Ovary (tissue), 9 donors: ENCODE data around the gene CARD9. TPM values are rescaled to one million over a fixed set of nuclear protein-coding genes. Genes with fewer than 3 reads are reported as not detected.

Source experiments
- DNase-seq, 5 donors: peaks; one replicate each; pipeline ENCODE4 v3.0.0-alpha.2; 2019 to 2020
- H3K27ac ChIP-seq, 2 donors: fragments of 200-600 bp; one replicate each; pipeline versions ENCODE4 v1.5.1 to v1.8.0; 2019 to 2022
- H3K27me3 ChIP-seq: fragments of 200-600 bp; one replicate; pipeline ENCODE4 v1.8.0; 2022
- H3K36me3 ChIP-seq: fragments of 200-600 bp; sonication (generic); one replicate; pipeline ENCODE4 v1.5.1; 2019
- H3K4me1 ChIP-seq: one replicate; pipeline ENCODE4 v1.8.1; 2013; ENCODE audit warnings: mild to moderate bottlenecking, moderate library complexity; ENCODE audit not compliant: insufficient read depth
- H3K4me3 ChIP-seq: fragments of 200-600 bp; sonication (generic); one replicate; pipeline ENCODE4 v1.5.1; 2017
- H3K9me3 ChIP-seq, 2 donors: fragments of 200-600 bp in 1 of 2; sonication (generic) in 1 of 2; one replicate each; pipeline versions ENCODE4 v1.5.1 to v1.8.1; 2013 to 2019; ENCODE audit warnings: mild to moderate bottlenecking in 1 of 2, moderate library complexity in 1 of 2
- EP300 ChIP-seq: sonication (generic); formaldehyde crosslinking; IDR thresholded peaks from one replicate; pipeline ENCODE4 v1.6.1; 2017; ENCODE audit warnings: antibody characterized with exemption
- POLR2A ChIP-seq: fragments of 450-650 bp; IDR thresholded peaks from one replicate; pipeline ENCODE4 v1.6.1; 2017; ENCODE audit warnings: antibody characterized with exemption, mild to moderate bottlenecking, moderate library complexity
- WGBS, 3 donors: extraction: QIAGEN DNeasy Blood & Tissue Kit in 1 of 3; methylation state at CpG; one replicate each; pipeline versions ENCODE4 v1.1.5 to v1.1.7; 2013 to 2017; 5-methylcytosine and 5-hydroxymethylcytosine counted together
- intact Hi-C, 4 donors: fragments of 100-400 bp; cut with DNase I; formaldehyde crosslinking; loops; one replicate each; pipeline versions ENCODE4 v1.11.0 to v1.15.1; 2022 to 2023
- polyA plus RNA-seq, 2 donors: library from polyadenylated mRNA; stranded (reverse); fragments of 200-250 nt in 1 of 2; fragments of 350-450 nt in 1 of 2; fragmentation: Illumina TruSeq in 1 of 2; extraction: RNeasy Lipid Tissue Mini Kit (QIAGEN cat#74804) in 1 of 2; gene quantifications; one replicate each; pipeline ENCODE4 v1.2.3, GENCODE V29; 2013 to 2014
- total RNA-seq, 7 donors: library from RNA; depleted of rRNA in 2 of 7; stranded (reverse); fragments of >200 nt in 2 of 7; fragmentation: NEBNext Ultra II Directional in 3 of 7; extraction: Animal tissue kit (Norgen Biotek cat#: 25700) in 3 of 7; gene quantifications; one replicate each; pipeline versions ENCODE4 v1.1.0 to v1.2.4, GENCODE V29; 2016 to 2023
- TF ChIP-seq, protein P1 (sequence below), 3 donors: fragments of 450-650 bp in 2 of 3; fragments of 200-600 bp in 1 of 3; IDR thresholded peaks; one replicate each; pipeline versions ENCODE4 v1.5.1 to v1.8.0; 2016 to 2022; ENCODE audit warnings: antibody characterized with exemption in 3 of 3, mild to moderate bottlenecking in 1 of 3
- donor health status: DM: no; HTN: no; CAD: no; lungs with moderate emphysema.
- donor health status: DM: no; HTN: no; CAD: no.
- donor health status: Bipolar disorder and iron deficiency.
- donor health status: DM: yes; HTN: yes; CAD: no.
- donor health status: DM: no; HTN: no; CAD: no.
- donor health status: DM: yes; HTN: yes; CAD: no.

The CARD9 gene
- total and polyA plus RNA-seq, 9 donors = 0.48 to 3.5 (median 1.1) TPM; not detected in 1

DNA sequence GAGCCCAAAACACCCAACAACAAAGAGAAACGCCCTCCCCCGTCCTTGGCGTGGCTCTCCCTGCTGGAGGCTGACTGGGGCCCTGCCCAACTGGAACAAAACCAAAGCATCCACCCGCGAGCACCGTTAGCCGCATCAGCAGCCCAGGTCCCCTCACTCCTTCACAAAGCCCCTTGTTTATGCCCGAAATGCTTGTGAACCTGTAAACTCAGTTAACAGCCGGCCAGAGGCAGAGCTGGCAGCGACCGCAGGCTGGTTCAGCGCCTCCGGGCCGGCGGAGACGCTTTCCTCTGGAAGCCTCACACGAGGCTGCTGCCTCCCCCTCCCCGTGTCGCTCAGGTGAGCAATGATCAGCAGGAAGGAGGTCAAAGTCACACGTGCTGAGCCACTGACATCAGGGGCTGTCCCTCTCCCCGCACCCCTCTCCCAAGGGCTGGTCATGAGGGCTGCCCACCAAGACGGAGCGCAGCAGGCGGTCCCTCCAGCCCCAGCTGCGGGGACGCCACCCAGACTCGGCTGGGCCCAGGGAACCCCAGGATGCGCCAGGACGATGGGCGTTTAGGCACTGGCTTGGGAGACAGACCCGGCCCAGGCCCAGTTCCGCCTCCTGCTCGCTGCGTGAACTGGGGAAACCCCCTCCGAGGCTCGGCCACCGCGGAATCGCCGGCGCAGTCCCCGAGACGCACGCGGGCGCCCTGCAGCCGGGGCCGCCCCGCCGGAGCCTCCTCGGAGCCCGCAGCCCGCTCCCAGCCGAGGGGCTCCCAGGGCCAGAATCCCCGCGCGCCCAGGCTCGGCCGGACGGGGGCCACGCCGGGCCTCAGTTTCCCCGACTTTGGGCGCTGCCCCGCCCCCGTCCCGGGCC is 25.9 kb upstream of the CARD9 start:
- peak overlapping the region; percentile 89 for H3K4me3 ChIP-seq
- H3K36me3 ChIP-seq = no peaks in the 10 kb centered on the region
- no peaks in the 10 kb centered on the region for H3K9me3 ChIP-seq
- TF ChIP-seq EP300 = no peak
- TF ChIP-seq POLR2A = no peak
- TF ChIP-seq, protein P1, sequence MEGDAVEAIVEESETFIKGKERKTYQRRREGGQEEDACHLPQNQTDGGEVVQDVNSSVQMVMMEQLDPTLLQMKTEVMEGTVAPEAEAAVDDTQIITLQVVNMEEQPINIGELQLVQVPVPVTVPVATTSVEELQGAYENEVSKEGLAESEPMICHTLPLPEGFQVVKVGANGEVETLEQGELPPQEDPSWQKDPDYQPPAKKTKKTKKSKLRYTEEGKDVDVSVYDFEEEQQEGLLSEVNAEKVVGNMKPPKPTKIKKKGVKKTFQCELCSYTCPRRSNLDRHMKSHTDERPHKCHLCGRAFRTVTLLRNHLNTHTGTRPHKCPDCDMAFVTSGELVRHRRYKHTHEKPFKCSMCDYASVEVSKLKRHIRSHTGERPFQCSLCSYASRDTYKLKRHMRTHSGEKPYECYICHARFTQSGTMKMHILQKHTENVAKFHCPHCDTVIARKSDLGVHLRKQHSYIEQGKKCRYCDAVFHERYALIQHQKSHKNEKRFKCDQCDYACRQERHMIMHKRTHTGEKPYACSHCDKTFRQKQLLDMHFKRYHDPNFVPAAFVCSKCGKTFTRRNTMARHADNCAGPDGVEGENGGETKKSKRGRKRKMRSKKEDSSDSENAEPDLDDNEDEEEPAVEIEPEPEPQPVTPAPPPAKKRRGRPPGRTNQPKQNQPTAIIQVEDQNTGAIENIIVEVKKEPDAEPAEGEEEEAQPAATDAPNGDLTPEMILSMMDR (IDR thresholded peaks at IDR 0.05) = no peak
- H3K4me1 ChIP-seq = peaks cover 13% of the 10 kb centered on the region
- 0 to 1% (median 0%) methylated on average over 31 to 67 of the region's 67 CpGs for WGBS, 3 donors
- intact Hi-C loops = loop anchor here in 2 of 4 donors (2.0 to 5.0 kb wide), 2 partner anchors 87 to 89 kb away; no protein-coding TSS in a partner anchor
- DNase-seq = peak in 2 of 5 donors; percentile 29 to 43
- no peak overlapping the region for H3K27ac ChIP-seq
- H3K27me3 ChIP-seq = no peaks in the 10 kb centered on the region

DNA sequence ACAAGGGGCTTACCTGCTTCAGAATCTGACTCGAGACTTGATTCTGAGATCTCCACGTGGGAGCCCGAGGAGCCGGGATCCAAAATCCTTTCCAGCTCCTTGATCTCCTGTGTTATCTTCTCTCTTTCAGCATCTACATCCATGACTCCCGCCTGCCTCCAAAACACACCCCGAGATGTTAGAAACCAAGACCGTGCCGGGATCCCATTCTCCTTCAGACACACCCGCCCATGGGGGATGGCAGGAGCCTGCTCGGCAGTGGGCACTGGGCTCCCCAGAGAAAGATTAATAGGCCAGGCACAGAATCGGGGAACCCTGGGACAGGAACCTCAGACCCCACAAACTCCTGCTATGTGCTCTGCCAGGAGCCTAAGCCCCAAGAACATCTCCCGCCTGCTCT is 24.8 kb upstream of the CARD9 start:
- H3K27ac ChIP-seq = no peak overlapping the region
- no peaks in the 10 kb centered on the region for H3K9me3 ChIP-seq
- WGBS, 3 donors = 88 to 90% (median 89%) methylated on average over 12 of the region's 12 CpGs
- intact Hi-C loops = no loop called here
- H3K4me1 ChIP-seq = peaks cover 13% of the 10 kb centered on the region
- no peaks in the 10 kb centered on the region for H3K36me3 ChIP-seq
- DNase-seq = no peak
- TF ChIP-seq, protein P1 (IDR thresholded peaks at IDR 0.05) = no peak
- TF ChIP-seq EP300 (no peak), POLR2A (no peak)
- H3K27me3 ChIP-seq = no peaks in the 10 kb centered on the region
- H3K4me3 ChIP-seq = no peak overlapping the region

DNA sequence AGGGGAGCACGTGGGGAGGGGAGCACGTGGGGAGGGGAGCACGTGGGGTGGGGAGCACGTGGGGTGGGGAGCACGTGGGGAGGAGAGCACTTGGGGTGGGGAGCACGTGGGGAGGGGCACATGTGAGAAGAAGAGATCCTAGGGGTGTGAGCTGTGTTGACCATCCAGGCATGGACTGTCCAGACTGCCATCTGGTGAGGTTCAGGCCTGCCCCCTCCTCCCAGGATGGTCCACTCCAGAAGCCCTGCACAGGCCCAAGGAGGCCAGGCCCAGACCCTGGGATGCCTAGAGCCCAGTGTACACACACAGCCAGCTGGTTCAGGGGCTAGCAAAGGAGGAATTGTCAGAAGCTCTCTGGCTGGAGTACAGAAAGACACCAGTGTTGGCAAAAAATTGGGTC is 24.2 kb upstream of the CARD9 start:
- intact Hi-C loops = no loop called here

DNA sequence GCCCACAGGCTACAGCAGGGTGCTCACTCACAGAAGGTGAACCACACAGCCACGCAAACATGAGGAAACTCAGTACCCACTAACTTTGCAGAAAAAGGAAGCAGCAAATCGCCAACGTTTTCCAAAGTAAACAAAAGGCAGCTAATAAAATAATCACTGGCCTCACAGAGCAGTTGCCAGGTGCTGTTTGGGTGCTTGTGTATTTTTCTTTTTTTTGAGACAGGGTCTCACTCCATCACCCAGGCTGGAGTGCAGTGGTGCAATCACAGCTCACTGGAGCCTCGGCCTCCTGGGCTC is 22.7 kb upstream of the CARD9 start:
- no peaks in the 10 kb centered on the region for H3K9me3 ChIP-seq
- no peak for DNase-seq
- 79 to 85% (median 83%) methylated on average over 4 of the region's 4 CpGs for WGBS, 3 donors
- peaks cover 13% of the 10 kb centered on the region for H3K4me1 ChIP-seq
- no peak overlapping the region for H3K4me3 ChIP-seq
- no peak overlapping the region for H3K27ac ChIP-seq
- intact Hi-C loops = no loop called here
- TF ChIP-seq POLR2A = no peak
- TF ChIP-seq, protein P1 (IDR thresholded peaks at IDR 0.05) = no peak
- no peak for TF ChIP-seq EP300
- H3K36me3 ChIP-seq = no peaks in the 10 kb centered on the region
- no peaks in the 10 kb centered on the region for H3K27me3 ChIP-seq

More for the DNA sequence above, 24.2 kb upstream of the CARD9 start:
- Histone ChIP-seq H3K36me3 (no peaks in the 10 kb centered on the region), H3K27ac (no peak overlapping the region), H3K4me1 (peaks cover 13% of the 10 kb centered on the region), H3K4me3 (no peak overlapping the region), H3K27me3 (no peaks in the 10 kb centered on the region), H3K9me3 (no peaks in the 10 kb centered on the region)
- 42 to 90% (median 75%) methylated on average over 2 to 6 of the region's 6 CpGs for WGBS, 3 donors
- DNase-seq = no peak
- TF ChIP-seq EP300 (no peak), POLR2A (no peak)
- TF ChIP-seq, protein P1 (IDR thresholded peaks at IDR 0.05) = no peak
